Measurements from ENCODE around the gene PATJ. TPM values are rescaled to one million over a fixed set of nuclear protein-coding genes. Genes with fewer than 3 reads are reported as not detected.
A peak's percentile ranks its signal among the peaks of the same experiment; 100 is the strongest.

PATJ gene
- total and polyA plus RNA-seq, 2 of the 13 experiments (the other 11 are each of a cell fraction or from before 2014, with no cell fraction given) = 6.2 to 16.8 TPM

- Histone ChIP-seq H3K9ac (ENCODE audit: insufficient read depth, low read depth, low read length) (peak overlapping the region; percentile 67), H3K27me3 (ENCODE audit: control insufficient read depth in 1 of 2, insufficient read depth in 2 of 2, low read length in 2 of 2) (no peaks in the 10 kb centered on the region), H3K4me3 (replicated peaks in 1 of 3; ENCODE audit: insufficient read depth in 1 of 3, low read depth in 2 of 3, low read length in 3 of 3) (peak overlapping the region; percentile 60 to 88 (median 78)), H3K36me3 (replicated peaks in 1 of 2; ENCODE audit: control insufficient read depth in 1 of 2, insufficient read depth in 2 of 2, low read length in 2 of 2) (no peaks in the 10 kb centered on the region), H3K79me2 (ENCODE audit: insufficient read depth, low read length) (peaks cover 6% of the 10 kb centered on the region), H2AFZ (ENCODE audit: low read length) (no peak overlapping the region), H4K20me1 (ENCODE audit: insufficient read depth, low read length) (no peaks in the 10 kb centered on the region), H3K4me2 (ENCODE audit: low read depth, low read length) (peak overlapping the region; percentile 67), H3K27ac (ENCODE audit: extremely low read length, insufficient read depth, low read length) (peak overlapping the region; percentile 75), H3K4me1 (ENCODE audit: insufficient read depth, low read length) (peaks cover 39% of the 10 kb centered on the region), H3K9me3 (ENCODE audit: low read length) (no peaks in the 10 kb centered on the region)
- CTCF ChIA-PET (ENCODE audit: low intra/inter-chr PET ratio, low total read pairs) = no interaction called here
- in situ Hi-C loops (cut with HindIII; ENCODE audit: extremely low pct_ligation_motif_present, low pct_unique_long_range_greater_than_20kb) (no loop called here), intact Hi-C loops (cut with micrococcal nuclease; ENCODE audit: unreplicated experiment) (no loop called here)
- DNase-seq (ENCODE audit: low spot score) (peak; percentile 12), ATAC-seq (peak; percentile 89), FAIRE-seq (no peak)
- POLR2A ChIA-PET = interaction anchor here (0.5 to 1.1 kb wide), 2 partner anchors 10 kb away, joined by 3 read pairs; no protein-coding TSS in a partner anchor
- no TSS peak for BruUV-seq (replicated peaks)
- 5% methylated on average over 5 of the region's 74 CpGs for WGBS (ENCODE audit: low lambda C conversion rate)
- TF ChIP-seq ZNF687 (CRISPR knock-in tag; IDR thresholded peaks at IDR 0.05) (peak; percentile 69), ZNF329 (CRISPR knock-in tag; IDR thresholded peaks at IDR 0.05; ENCODE audit: low read depth) (peak; percentile 67; the same call in 1 of the 2 replicates), ZNF441 (CRISPR knock-in tag; IDR thresholded peaks at IDR 0.05; ENCODE audit: borderline replicate concordance) (no peak), HDAC1 (CRISPR knock-in tag; IDR thresholded peaks at IDR 0.05) (0 out of 2 replicates have a peak, but pooled peaks have one; percentile 4), TEAD3 (CRISPR knock-in tag; optimal IDR thresholded peaks at IDR 0.05; ENCODE audit: borderline replicate concordance) (no peak), KDM5B (CRISPR knock-in tag; IDR thresholded peaks at IDR 0.05; ENCODE audit: borderline replicate concordance) (no peak), THAP7 (CRISPR knock-in tag; IDR thresholded peaks at IDR 0.05) (0 out of 2 replicates have a peak, but pooled peaks have one; percentile 8), ZBTB7B (CRISPR knock-in tag; IDR thresholded peaks at IDR 0.05) (0 out of 2 replicates have a peak, but pooled peaks have one; percentile 19), ZNF776 (CRISPR knock-in tag; IDR thresholded peaks at IDR 0.05) (0 out of 2 replicates have a peak, but pooled peaks have one; percentile 30), AGO2 (optimal IDR thresholded peaks at IDR 0.05; ENCODE audit: low read depth, low read length) (peak; percentile 30), ZNF460 (CRISPR knock-in tag; IDR thresholded peaks at IDR 0.05; ENCODE audit: borderline replicate concordance) (no peak)
- TF ChIP-seq, protein P1, sequence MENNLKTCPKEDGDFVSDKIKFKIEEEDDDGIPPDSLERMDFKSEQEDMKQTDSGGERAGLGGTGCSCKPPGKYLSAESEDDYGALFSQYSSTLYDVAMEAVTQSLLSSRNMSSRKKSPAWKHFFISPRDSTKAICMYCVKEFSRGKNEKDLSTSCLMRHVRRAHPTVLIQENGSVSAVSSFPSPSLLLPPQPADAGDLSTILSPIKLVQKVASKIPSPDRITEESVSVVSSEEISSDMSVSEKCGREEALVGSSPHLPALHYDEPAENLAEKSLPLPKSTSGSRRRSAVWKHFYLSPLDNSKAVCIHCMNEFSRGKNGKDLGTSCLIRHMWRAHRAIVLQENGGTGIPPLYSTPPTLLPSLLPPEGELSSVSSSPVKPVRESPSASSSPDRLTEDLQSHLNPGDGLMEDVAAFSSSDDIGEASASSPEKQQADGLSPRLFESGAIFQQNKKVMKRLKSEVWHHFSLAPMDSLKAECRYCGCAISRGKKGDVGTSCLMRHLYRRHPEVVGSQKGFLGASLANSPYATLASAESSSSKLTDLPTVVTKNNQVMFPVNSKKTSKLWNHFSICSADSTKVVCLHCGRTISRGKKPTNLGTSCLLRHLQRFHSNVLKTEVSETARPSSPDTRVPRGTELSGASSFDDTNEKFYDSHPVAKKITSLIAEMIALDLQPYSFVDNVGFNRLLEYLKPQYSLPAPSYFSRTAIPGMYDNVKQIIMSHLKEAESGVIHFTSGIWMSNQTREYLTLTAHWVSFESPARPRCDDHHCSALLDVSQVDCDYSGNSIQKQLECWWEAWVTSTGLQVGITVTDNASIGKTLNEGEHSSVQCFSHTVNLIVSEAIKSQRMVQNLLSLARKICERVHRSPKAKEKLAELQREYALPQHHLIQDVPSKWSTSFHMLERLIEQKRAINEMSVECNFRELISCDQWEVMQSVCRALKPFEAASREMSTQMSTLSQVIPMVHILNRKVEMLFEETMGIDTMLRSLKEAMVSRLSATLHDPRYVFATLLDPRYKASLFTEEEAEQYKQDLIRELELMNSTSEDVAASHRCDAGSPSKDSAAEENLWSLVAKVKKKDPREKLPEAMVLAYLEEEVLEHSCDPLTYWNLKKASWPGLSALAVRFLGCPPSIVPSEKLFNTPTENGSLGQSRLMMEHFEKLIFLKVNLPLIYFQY (CRISPR knock-in tag; IDR thresholded peaks at IDR 0.05; ENCODE audit: borderline replicate concordance) = no peak
Observed at GRCh38 chr1:61742620-61743430, 545 bp downstream of the PATJ start.
